NCI-H1417 treated with DMSO at 0.1 percent for 48 hours (cell line): ENCODE measurements around the gene PCA3.
"Not testable (repeated sequence)": the region's sequence is repeated elsewhere in the genome, so short reads cannot be mapped to it uniquely, and the experiment has no call there.

Source experiments
- DNase-seq: peaks from one replicate; lab custom pipeline; 2025; lab: John Stamatoyannopoulos, UW

Gene PCA3

DNA sequence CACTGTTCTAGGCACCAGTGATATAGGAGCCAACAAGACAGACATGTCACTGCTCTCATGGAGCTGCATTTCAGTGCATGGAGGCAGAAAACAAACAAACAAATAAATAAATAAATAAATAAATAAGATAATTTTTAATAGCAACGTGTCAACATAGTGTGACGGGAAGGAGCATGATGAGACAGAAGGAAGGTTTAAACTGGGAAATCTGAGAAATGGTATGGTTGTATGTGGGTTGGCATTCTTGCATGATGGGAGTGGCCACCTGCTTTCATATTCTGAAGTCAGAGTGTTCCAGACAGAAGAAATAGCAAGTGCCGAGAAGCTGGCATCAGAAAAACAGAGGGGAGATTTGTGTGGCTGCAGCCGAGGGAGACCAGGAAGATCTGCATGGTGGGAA is at the start of gene PCA3:
Gene PCA3 (plus strand): TSS at position 301 of the 400 bp plus-strand sequence.
- DNase-seq = no peak

GRCh38 chr9:76716085-76716672 is 48.1 kb upstream of the PCA3 start:
- DNase-seq = peak; percentile 42

DNA sequence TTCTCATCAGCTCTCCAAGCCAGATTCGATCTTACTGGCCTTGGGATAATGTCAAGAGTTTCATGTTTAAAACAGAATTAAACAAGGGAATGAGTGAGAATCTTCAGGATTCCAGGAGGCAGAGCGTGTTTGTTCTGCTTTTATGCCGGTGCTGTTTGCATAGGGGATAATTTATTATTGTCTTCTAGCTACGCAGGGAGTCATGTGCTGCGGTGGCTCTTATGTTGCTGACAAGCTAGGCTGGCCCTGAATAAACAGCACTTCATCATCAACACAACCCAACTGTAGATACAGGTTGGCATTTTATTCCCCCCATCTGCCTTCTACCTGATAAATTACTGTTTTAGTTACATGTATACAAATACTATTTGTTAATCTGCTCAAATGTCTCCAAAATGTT is 47.1 kb upstream of the PCA3 start:
- peak; percentile 84 for DNase-seq

DNA sequence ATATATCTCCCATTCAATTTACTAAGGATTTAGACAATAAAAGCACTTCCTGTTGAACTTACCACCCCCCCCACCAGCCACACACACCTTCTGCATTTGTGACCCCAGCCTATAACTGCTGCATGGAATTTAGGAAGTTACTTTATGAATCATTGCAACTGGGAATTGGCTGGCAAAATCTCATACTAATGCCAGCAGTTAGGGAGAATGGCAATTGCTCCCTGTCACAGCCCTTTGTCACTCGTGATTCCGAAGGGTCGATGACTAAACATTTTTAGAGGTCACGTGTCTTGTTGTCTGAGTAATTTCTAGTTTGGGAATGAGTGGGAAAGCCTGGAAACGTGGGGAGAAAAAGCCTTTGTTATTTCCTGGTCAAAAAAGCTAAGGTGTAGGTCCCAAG is 46.6 kb upstream of the PCA3 start:
- DNase-seq = peak; percentile 83

GRCh38 chr9:76718166-76718565 is 46.1 kb upstream of the PCA3 start:
- DNase-seq = no peak

GRCh38 chr9:76720245-76720644 is 44.0 kb upstream of the PCA3 start:
- no peak for DNase-seq

- DNase-seq = peak; percentile 69
These were observed 39.2 kb upstream of the PCA3 start for GRCh38 chr9:76725011-76725546.

- DNase-seq = no peak
These were observed 38.4 kb upstream of the PCA3 start for GRCh38 chr9:76725885-76726284.

- no peak for DNase-seq
These were observed 35.1 kb upstream of the PCA3 start for GRCh38 chr9:76729116-76729515.

DNA sequence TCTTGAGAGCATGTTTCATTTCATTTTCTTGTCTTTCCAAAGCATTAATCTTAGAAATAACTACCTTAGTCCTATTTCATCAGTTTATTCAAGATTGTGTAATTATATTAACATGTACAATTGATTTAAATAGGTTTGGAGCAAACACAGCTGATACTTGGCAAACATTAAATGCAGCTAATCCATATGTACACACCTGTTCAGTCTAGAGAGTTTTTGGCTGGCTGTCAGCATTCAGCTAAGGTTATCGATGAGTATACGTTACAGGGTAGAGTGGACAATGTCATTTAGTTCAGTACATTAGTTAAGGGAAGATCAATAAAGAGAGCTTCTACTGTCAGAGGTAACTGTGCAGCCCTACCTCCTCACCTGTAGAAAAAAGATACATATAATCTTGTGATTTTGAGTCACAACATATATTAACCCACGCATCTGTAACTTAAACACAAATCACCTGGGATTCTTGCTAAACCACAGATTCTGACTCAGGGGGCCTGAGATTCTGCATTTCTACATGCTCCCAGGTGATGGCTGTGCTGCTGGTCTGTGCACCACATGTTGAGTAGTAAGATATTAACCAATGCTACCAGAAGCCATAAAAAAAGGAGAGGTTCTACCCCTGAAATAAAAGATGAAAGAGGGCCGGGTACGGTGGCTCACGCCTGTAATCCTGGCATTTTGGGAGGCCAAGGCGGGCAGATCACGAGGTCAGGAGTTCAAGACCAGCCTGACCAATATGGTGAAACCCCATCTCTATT is 34.1 kb upstream of the PCA3 start:
- peak; percentile 97 for DNase-seq

- DNase-seq = no peak
These were observed 33.4 kb upstream of the PCA3 start for GRCh38 chr9:76730801-76731200.

- no peak for DNase-seq
These were observed 31.8 kb upstream of the PCA3 start for GRCh38 chr9:76732341-76732958.

DNA sequence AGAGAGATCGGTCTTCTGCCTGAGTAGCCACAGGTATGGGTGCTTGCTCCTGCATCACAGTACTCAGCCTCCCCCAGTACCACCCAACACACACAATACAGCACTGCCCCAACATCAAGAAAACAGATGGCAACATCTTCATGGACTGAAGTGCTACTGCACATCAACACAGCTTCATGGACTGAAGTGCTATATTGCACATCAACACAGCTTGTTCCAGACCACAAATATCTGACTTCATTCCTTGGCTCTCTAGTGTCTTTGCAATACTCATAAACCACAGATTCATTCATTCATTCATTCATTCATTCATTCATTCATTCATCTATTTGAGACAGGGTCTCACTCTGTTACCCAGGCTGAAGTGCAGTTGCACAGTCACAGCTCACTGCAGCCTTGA is 31.1 kb upstream of the PCA3 start:
- no peak for DNase-seq

- DNase-seq = no peak
These were observed 29.5 kb upstream of the PCA3 start for GRCh38 chr9:76734716-76735115.

DNA sequence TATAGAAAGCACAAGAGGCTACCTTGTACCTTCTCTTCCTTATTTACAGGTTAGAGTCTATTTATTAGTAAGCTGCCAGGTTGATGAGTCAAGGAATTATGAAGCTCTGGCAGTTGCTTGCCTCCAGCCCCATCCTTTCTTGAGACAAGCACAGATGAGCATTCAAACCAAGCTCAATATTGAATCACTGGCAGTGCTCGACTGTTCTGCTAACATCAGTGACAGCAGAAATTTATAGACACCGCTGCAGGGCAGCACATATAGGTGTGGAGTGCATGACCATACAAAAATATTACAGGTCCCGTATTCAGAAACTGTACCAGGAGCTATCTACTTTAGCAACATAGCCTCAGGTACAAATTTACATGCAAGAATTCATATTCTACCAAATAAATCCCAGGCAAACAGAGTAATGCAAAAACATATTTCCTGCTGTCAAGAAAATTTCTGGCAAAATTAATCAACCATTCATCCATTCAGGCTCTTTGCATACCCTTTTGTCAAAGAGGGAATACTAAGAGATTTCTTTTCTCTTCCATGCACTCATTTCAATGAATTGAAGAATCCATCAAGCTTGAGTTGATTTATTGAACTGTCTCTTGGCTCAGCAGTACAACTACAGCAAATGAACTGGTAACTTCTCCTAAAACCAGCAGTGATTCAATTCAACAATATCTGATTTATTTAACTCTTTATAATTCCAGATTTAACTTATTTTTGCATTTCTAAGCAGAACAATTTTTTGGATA is 26.9 kb upstream of the PCA3 start:
- DNase-seq = no peak

- DNase-seq = peak; percentile 84
These were observed 25.8 kb upstream of the PCA3 start for GRCh38 chr9:76738402-76738801.

- DNase-seq = no peak
These were observed 22.7 kb upstream of the PCA3 start for GRCh38 chr9:76741524-76741923.

GRCh38 chr9:76742890-76743289 is 21.3 kb upstream of the PCA3 start:
- DNase-seq = not testable (repeated sequence)

DNA sequence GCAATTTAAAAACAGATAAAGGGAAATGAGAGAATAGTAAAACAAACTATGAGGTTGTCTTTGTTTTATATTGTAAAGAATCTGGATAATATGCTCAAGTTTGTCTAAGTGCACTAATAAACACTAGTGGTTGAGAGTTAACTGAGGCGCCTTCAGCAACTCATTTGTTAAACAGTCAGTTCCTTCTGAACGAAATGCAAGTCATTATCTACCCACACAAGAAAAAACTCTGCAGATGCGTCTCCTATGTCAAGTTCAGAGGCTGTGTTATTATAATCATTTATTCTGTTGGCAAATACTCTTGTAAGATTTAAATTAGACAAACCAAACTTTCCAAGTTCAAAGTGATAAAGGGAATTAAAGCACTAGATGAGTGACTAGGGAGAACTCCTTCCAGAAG is 20.3 kb upstream of the PCA3 start:
- no peak for DNase-seq

- DNase-seq = no peak
These were observed 19.9 kb upstream of the PCA3 start for GRCh38 chr9:76744336-76744735.

- no peak for DNase-seq
These were observed 13.2 kb upstream of the PCA3 start for GRCh38 chr9:76751001-76751400.

- DNase-seq = no peak
These were observed 8.0 kb upstream of the PCA3 start for GRCh38 chr9:76756268-76756640.
